Thyroid gland (tissue), 4 donors: ENCODE results near the gene FOXP3.

Experiments used
- POLR2A ChIP-seq, 2 donors: fragments of 450-650 bp; IDR thresholded peaks; one replicate each; pipeline ENCODE4 v1.6.1; 2017; ENCODE audit warnings: antibody characterized with exemption in 2 of 2, mild to moderate bottlenecking in 2 of 2, moderate library complexity in 1 of 2
- TF ChIP-seq, protein P1 (sequence below), 6 experiments: fragments of 200-600 bp in 3 of 6; fragments of 450-650 bp in 3 of 6; sonication (generic) in 3 of 6; IDR thresholded peaks; one replicate each; pipeline ENCODE4 v1.5.1; 2016 to 2019; ENCODE audit warnings: antibody characterized with exemption in 6 of 6, mild to moderate bottlenecking in 2 of 6, inconsistent platforms in 1 of 6, moderate library complexity in 1 of 6

DNA sequence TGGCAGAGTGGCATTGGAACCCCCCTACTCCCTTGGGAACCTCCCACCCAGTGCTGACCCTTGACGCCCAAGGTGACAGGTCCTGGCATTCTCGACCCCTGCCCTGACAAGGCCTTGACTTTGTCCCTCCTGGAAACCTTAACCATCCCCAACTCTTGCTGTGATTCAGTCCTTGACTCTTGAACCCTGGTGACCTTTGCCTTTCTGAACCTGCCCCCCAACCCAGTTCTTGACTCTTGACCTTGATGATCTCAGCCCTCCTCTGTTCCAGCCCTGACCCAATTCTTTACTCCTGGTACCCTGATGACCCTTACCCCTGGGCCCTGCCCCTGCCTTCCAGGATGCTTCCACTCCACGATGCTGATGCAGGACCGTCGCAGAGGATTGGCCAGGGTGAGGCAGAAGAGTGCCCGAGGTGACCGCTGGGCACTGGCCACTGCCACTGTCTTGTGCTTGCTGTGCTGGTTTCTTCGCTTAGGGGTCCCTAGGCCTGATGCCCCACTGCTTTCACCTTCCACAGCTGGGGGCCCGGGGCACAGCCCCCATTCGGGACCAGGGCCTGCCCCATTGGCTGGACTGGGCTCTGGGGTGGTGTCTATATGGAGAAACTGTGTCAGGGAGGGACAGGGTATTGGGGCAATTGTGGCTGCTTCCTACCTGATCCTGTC is 33.0 kb downstream of the FOXP3 start:
- TF ChIP-seq, protein P1, sequence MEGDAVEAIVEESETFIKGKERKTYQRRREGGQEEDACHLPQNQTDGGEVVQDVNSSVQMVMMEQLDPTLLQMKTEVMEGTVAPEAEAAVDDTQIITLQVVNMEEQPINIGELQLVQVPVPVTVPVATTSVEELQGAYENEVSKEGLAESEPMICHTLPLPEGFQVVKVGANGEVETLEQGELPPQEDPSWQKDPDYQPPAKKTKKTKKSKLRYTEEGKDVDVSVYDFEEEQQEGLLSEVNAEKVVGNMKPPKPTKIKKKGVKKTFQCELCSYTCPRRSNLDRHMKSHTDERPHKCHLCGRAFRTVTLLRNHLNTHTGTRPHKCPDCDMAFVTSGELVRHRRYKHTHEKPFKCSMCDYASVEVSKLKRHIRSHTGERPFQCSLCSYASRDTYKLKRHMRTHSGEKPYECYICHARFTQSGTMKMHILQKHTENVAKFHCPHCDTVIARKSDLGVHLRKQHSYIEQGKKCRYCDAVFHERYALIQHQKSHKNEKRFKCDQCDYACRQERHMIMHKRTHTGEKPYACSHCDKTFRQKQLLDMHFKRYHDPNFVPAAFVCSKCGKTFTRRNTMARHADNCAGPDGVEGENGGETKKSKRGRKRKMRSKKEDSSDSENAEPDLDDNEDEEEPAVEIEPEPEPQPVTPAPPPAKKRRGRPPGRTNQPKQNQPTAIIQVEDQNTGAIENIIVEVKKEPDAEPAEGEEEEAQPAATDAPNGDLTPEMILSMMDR (IDR thresholded peaks at IDR 0.05): no peak
- no peak for TF ChIP-seq POLR2A (IDR thresholded peaks at IDR 0.05)
